Measurements from ENCODE around the gene COL18A1. TPM values are rescaled to one million over a fixed set of nuclear protein-coding genes. Genes with fewer than 3 reads are reported as not detected.
A peak's percentile ranks its signal among the peaks of the same experiment; 100 is the strongest.

COL18A1 gene
- polyA plus RNA-seq, 3 donors: 0.80 to 4.1 (median 1.1) TPM

GRCh38 chr21:45412909-45413611, 8.1 kb downstream of the COL18A1 start:
- DNase-seq: no peak
- H3K27ac ChIP-seq (ENCODE audit: low read depth in 1 of 2, low read length in 2 of 2): no peak overlapping the region

GRCh38 chr21:45413922-45414321, 9.0 kb downstream of the COL18A1 start:
- DNase-seq: no peak
- peak overlapping the region in 1 of 7 donors; percentile 33 for H3K27ac Mint-ChIP-seq
- Histone ChIP-seq H3K36me3 (replicated peaks in 1 of 2; ENCODE audit: control insufficient read depth in 1 of 2, insufficient read depth in 2 of 2, low read length in 2 of 2) (no peaks in the 10 kb centered on the region), H3K27ac (ENCODE audit: low read depth in 1 of 2, low read length in 2 of 2) (no peak overlapping the region), H3K9me3 (replicated peaks in 1 of 2; ENCODE audit: control insufficient read depth in 1 of 2, insufficient read depth in 1 of 2, low read length in 2 of 2) (no peaks in the 10 kb centered on the region), H3K27me3 (ENCODE audit: control insufficient read depth in 2 of 2, insufficient read depth in 2 of 2, low read length in 2 of 2) (no peaks in the 10 kb centered on the region), H3K4me2 (replicated peaks; ENCODE audit: extremely low read depth, low read length, poor library complexity, severe bottlenecking) (no peak overlapping the region), H3K4me1 (ENCODE audit: control insufficient read depth in 1 of 2, insufficient read depth in 2 of 2, low read length in 2 of 2) (no peaks in the 10 kb centered on the region), H3K79me2 (ENCODE audit: insufficient read depth, low read length) (no peaks in the 10 kb centered on the region), H4K20me1 (ENCODE audit: insufficient read depth, low read length) (no peaks in the 10 kb centered on the region), H3K9ac (ENCODE audit: insufficient read depth, low read length, poor library complexity, severe bottlenecking) (no peak overlapping the region), H2AFZ (ENCODE audit: insufficient read depth, low read depth, low read length, poor library complexity, severe bottlenecking) (no peak overlapping the region), H3K4me3 (replicated peaks in 1 of 3; ENCODE audit: low read depth in 2 of 3, low read length in 3 of 3) (no peak overlapping the region)
- no peak overlapping the region for H3K4me3 Mint-ChIP-seq
- intact Hi-C loops (cut with micrococcal nuclease): no loop called here
- no peaks in the 10 kb centered on the region for H3K4me1 Mint-ChIP-seq
- H3K27me3 Mint-ChIP-seq (ENCODE audit: low read depth in 3 of 3): peaks cover 12 to 18% (median 12%) of the 10 kb centered on the region in 3 donors
- H3K36me3 Mint-ChIP-seq: no peaks in the 10 kb centered on the region
- no peaks in the 10 kb centered on the region for H3K9me3 Mint-ChIP-seq
- WGBS (ENCODE audit: insufficient coverage): 88% methylated on average over 4 of the region's 7 CpGs
- TF ChIP-seq CTCF (IDR thresholded peaks at IDR 0.05): no peak

More at GRCh38 chr21:45412909-45413611, 8.1 kb downstream of the COL18A1 start:
- Histone ChIP-seq H3K9me3 (replicated peaks in 1 of 2; ENCODE audit: control insufficient read depth in 1 of 2, insufficient read depth in 1 of 2, low read length in 2 of 2) (no peaks in the 10 kb centered on the region), H4K20me1 (ENCODE audit: insufficient read depth, low read length) (no peaks in the 10 kb centered on the region), H3K9ac (ENCODE audit: insufficient read depth, low read length, poor library complexity, severe bottlenecking) (no peak overlapping the region), H3K4me2 (replicated peaks; ENCODE audit: extremely low read depth, low read length, poor library complexity, severe bottlenecking) (no peak overlapping the region), H3K36me3 (replicated peaks in 1 of 2; ENCODE audit: control insufficient read depth in 1 of 2, insufficient read depth in 2 of 2, low read length in 2 of 2) (no peaks in the 10 kb centered on the region), H3K4me1 (ENCODE audit: control insufficient read depth in 1 of 2, insufficient read depth in 2 of 2, low read length in 2 of 2) (no peaks in the 10 kb centered on the region), H2AFZ (ENCODE audit: insufficient read depth, low read depth, low read length, poor library complexity, severe bottlenecking) (no peak overlapping the region), H3K4me3 (replicated peaks in 1 of 3; ENCODE audit: low read depth in 2 of 3, low read length in 3 of 3) (no peak overlapping the region), H3K27me3 (ENCODE audit: control insufficient read depth in 2 of 2, insufficient read depth in 2 of 2, low read length in 2 of 2) (peaks cover 0 to 1% of the 10 kb centered on the region in 2 donors), H3K79me2 (ENCODE audit: insufficient read depth, low read length) (no peaks in the 10 kb centered on the region)
- Mint-ChIP-seq H3K27me3 (ENCODE audit: low read depth in 3 of 3) (peaks cover 12 to 27% (median 14%) of the 10 kb centered on the region in 3 donors), H3K27ac (peak overlapping the region in 1 of 7 donors; percentile 74), H3K9me3 (no peaks in the 10 kb centered on the region), H3K4me1 (no peaks in the 10 kb centered on the region), H3K36me3 (no peaks in the 10 kb centered on the region), H3K4me3 (no peak overlapping the region)
- TF ChIP-seq CTCF (IDR thresholded peaks at IDR 0.05): no peak
- intact Hi-C loops (cut with micrococcal nuclease): no loop called here
- 77% methylated on average over 21 of the region's 27 CpGs for WGBS (ENCODE audit: insufficient coverage)

All from CD14-positive monocyte (primary cell).